GM13976 (cell line): ENCODE data around the gene MILR1.

Experiments used
- DNase-seq: peaks from one replicate; pipeline ENCODE4 v3.0.0; 2012; ENCODE audit warnings: low spot score
- in situ Hi-C: fragments of 300-500 bp; cut with MboI; formaldehyde crosslinking; loops from one replicate; pipeline ENCODE4 v1.12.0; 2022; ENCODE audit warnings: low sequenced_read_pairs, mixed read lengths, inconsistent platforms; ENCODE audit not compliant: unreplicated experiment
- TF ChIP-seq, protein P1 (sequence below): IDR thresholded peaks from 2 replicates; pipeline ENCODE4 v1.5.1; 2012; ENCODE audit warnings: borderline replicate concordance, mild to moderate bottlenecking; ENCODE audit not compliant: insufficient read depth; ENCODE audit errors: extremely low read depth, missing control alignments, control extremely low read depth

The MILR1 gene

DNA sequence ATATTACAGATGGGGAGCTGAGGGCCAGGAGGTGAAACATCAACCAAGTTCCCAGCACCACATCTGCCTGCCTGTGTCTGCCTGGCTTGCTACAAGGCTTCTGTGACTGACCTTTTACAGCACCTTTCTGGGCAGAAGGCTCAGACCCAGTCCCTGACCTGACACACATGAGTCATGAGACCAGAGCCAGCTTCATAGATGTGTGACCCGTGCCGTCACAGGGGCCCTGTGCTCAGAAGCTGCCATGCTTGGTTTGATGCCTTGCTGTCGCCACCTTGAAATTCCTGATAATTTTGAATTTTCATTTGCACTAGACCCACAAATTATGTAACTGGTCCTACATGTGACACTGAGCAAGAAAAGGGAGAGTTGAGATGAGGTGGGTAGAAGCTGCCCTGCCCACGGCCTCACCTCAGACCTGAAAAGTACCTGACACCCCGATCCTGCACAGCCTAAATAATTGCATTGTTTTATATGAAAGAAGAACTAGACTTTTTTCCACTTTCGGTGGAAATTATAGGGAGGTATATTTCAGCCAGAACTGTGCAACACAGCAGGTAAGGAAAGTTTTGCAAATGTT, 44.9 kb upstream of the MILR1 start:
- in situ Hi-C loops: no loop called here

DNA sequence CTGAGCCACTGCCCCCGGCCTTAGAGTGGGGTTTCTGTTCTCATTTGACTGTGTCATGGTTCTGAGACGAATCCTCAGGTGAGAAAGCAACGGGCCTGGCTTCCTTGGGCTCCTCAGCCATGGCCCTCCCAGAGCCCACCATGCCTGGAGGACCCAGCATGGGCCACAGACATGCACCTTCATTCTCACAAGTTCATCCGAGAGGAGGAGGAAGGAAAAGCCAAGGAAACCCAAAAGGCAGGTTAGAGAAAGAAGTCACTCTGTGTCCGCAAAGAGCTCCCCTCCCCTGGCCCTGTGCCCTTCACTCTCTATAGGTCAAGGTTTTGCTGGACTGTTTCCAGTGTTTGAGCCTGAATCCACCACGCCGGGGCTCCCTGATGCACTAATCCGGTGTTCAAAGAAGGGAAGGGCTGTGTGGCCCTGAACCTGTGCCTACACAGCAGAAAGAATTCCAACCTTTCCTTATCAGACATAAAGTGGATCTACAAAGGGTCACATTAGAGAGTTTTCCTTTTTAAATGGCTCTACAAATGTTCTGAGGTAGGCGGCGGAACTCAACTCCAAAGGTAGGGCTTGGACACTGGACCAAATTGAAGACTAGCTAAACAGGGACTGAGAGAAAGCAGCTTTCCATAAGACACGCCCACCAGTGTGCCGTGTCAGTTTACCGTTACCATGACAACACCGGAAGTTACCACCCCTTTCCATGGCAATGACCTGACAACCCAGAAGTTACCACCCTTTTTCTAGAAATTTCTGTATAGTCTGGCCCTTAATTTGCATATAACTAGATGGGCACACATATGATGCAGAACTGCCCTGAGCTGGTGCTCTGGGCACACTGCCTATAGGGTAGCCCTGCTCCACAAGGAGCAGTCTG, 42.4 kb upstream of the MILR1 start:
- no peak for DNase-seq
- TF ChIP-seq, protein P1, sequence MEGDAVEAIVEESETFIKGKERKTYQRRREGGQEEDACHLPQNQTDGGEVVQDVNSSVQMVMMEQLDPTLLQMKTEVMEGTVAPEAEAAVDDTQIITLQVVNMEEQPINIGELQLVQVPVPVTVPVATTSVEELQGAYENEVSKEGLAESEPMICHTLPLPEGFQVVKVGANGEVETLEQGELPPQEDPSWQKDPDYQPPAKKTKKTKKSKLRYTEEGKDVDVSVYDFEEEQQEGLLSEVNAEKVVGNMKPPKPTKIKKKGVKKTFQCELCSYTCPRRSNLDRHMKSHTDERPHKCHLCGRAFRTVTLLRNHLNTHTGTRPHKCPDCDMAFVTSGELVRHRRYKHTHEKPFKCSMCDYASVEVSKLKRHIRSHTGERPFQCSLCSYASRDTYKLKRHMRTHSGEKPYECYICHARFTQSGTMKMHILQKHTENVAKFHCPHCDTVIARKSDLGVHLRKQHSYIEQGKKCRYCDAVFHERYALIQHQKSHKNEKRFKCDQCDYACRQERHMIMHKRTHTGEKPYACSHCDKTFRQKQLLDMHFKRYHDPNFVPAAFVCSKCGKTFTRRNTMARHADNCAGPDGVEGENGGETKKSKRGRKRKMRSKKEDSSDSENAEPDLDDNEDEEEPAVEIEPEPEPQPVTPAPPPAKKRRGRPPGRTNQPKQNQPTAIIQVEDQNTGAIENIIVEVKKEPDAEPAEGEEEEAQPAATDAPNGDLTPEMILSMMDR: no peak
- in situ Hi-C loops: no loop called here

More for the DNA sequence above, 44.9 kb upstream of the MILR1 start:
- DNase-seq: no peak
- TF ChIP-seq, protein P1: no peak

DNA sequence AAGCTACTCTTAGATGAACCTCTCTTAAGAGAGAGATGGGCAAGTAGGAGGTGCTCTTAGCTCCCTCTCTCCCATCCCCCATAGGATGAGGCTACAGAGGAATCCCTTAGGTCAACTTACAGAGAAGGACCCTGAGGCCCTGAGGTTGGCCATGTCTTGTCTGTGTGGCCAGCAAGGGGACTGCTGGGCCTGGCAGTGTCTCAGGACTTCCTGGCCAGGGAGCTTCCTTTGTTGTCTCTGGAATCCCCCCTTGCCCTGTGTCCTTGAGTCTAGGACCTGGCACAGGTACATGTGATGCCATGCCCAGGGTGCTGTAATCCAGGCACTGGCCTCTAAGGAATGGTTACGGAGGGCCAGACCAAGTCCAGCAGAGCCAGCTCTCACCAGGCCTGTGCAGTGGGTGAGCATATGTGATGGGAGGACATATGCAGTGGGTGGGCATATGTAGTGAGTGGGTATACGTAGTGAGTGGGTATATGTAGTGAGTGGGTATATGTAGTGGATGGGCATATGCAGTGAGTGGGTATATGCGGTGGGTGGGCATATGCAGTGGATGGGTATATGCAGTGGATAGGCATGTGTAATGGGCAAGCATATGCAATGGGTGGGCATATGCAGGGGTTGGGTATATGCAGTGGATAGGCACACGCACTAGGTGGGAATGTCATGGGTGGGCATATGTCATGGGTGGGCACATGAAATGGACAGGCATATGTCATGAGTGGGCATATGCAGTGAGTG, 38.0 kb upstream of the MILR1 start:
- TF ChIP-seq, protein P1: no peak
- DNase-seq: no peak
- in situ Hi-C loops: no loop called here

DNA sequence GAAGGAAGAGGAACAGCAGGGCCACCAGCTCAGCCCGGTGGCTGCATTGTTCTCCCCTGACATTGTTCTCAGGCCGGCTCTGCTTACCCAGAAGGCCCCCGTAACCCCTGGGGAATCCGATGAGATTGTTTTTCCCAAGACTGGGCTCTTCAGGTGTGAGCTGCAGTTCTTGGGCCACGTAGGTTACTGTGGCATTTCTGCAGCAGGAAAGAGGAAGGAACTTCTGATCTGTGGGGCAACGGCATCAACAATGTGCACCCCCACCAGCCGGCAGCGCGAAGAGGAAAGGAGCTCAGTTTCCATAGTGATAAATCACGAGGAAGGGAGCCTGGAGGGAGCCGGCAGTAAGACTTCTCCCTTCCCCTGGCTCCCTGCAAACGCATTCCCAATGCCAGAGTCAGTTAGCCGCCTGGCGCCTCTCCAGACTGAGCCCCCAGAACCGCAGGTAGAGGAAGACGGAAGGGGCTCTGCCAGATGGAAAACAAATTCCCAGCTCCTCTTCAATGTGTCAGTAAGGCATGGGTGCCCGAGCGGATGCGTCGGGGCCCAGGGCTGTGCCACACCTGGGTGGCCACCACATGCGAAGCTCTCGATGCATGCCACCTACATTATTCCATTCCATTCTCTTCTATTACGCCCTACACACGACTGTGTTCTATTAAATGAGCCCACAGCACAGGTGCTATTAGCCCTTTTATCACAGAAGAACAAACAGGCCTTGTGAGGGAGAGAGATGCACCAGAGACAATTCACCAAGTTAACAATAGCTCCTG, 36.7 kb upstream of the MILR1 start:
- TF ChIP-seq, protein P1: no peak
- in situ Hi-C loops: no loop called here

DNA sequence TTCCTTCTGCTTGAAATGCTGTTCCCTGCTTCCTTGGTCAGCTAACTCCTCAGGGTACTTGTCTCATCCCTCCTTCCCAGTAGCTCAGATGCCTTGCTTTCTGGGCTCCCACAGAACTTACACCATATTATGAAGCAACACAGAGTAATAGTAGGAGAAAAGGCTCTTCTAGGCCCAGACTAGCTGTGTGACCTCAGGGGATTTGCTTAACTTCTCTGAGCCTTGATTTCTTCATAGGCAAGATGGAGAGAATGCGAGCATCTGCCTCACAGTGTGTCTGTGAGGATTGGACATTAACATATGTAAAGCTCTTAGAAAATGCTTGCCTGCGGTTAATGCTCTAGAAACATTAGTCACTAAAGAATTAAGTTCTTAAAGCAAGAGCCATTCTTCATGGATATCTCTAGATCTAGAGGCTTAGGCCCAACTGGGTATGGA, 36.0 kb upstream of the MILR1 start:
- TF ChIP-seq, protein P1: no peak
- DNase-seq: no peak
- in situ Hi-C loops: no loop called here

More for the DNA sequence above, 36.7 kb upstream of the MILR1 start:
- DNase-seq: no peak

DNA sequence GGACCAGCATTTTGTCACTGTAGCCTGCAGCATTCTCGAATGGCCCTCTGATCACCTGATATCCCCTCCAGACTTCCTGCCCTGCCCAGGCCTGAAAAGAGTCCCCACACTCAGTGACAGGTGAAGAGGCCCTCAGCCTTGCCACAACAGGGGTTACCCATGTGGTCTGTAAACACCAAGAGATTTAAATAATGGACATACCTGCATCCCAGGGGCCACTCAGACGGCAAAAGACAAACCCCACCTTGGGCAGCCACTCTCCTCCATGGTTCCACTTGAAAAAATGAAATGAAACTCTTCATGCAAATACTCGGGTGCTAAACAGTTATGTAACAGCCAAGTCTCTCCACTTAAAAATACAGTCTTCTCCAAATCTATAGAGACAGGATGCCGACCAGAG, 35.4 kb upstream of the MILR1 start:
- DNase-seq: peak; percentile 64
- TF ChIP-seq, protein P1: no peak
- in situ Hi-C loops: no loop called here
